Fibroblast of peridontal ligament (primary cell): ENCODE data around the gene MPC1.
A peak's percentile ranks its signal among the peaks of the same experiment; 100 is the strongest.
"Not testable (repeated sequence)": the region's sequence is repeated elsewhere in the genome, so short reads cannot be mapped to it uniquely, and the experiment has no call there.

ENCODE experiments used
- DNase-seq: peaks from one replicate; pipeline ENCODE4 v3.0.0-alpha.2; 2010; ENCODE audit errors: extremely low read depth

MPC1 gene

DNA sequence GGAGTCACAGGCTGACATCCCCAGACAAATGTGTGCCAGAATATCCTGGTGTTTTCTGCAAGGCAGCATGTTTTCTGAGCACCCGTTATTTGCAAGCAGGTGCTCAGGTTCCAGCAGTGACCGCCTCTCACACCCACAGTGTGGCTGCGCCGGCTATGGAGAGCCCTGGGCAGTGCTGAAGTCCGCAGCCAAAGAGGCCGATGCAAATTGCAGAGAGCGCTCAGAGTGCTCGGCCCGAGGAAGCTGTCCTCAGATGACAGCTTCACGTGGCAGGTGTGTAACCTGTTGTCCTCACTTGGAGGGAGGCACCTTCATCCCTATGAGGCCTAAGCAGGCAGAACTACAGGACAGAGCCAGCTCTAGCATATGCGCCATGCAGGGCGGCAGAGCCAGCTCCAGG is 23.5 kb upstream of the MPC1 start:
- no peak for DNase-seq

DNA sequence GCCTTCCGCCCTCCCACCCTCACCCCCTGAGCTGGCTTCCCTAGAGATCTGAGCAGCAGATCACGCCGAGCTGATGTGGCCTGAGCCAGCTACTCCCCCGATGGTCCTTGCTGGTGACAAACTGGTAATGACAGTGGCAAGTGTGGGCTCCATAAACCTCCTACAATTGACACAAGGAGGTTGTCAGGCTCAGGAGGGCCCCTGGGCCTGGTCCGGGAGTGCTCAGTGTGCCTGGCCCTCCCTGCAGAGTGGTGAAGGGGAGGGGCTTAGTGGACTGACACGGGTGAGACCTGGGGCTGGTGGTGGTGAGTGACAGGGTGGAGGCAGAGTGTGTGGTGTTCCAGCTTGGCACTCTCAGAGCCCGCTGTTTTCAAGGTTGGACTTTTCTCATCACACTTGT is 22.6 kb upstream of the MPC1 start:
- DNase-seq: no peak

DNA sequence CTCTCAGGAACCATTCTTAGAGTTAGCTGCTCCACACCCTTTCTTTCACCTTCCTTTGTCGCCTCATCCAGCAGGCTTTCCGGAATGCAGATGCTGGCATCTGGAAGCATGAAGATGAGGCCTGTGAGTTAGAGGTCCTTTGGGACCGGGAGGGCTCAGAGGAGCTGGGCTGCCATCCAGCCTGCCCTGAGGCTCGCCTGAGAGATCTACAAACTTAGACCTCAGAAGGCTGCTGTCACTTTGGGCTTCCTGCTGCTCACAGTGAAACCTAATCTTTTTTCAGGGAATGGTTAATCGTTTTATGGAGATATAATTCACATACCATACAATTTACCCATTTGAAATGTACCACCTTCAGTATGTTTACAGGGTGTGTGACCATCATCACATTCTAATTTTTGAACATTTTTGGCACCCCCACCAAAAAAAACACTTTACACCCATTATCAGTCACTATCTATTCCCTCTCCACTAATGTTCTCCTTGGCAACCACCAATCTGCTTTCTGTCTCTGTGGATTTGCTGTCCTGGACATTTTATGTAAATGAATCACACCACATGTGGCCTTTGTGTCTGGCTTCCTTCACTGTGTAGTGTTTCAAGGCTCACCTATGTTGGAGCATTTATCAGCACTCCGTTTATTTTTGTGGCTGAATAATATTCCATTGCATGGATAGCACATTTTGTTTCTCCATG is 20.0 kb upstream of the MPC1 start:
- DNase-seq: peak; percentile 67

DNA sequence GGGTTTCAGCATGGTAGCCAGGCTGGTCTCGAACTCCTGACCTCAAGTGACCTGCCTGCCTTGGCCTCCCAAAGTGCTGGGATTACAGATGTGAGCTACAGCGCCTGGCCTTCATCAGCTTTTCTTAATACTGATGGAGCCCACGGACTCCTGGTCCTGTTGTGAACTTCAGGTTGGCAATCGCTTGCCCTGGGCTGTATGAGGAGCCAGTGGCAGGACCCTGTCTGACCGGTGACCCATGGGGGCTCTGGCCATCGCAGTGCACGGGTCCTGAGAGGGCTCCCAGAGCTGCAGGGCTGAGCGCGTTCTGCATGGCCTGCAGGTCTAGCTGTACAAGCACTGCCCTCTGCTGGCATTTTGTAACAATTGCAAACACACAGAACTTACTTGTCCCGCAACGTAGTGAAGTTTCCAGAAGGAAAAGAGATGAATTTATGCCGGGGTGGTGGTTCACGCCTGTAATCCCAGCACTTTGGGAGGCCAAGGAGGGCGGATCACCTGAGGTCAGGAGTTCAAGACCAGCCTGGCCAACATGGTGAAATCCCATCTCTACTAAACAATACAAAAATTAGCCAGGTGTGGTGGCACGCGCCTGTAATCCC is 18.0 kb upstream of the MPC1 start:
- DNase-seq: peak; percentile 84

DNA sequence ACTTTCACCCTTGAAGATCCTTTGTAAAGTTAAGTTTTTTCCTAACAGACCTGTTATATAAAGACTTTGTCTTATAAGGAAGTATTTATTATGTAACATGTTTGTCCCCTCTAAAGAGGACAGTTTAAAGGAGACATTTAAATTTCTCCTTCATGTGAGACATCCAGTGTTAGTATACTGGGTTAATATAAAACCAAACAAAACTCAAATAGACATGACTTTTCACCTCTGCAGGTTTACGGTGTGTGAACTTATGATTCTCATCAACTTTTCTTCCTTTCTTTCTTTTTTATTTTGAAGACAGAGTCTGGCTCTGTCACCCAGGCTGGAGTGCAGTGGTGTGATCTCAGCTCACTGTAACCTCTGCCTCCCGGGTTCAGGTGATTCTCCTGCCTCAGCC is 17.4 kb upstream of the MPC1 start:
- DNase-seq: peak; percentile 15

DNA sequence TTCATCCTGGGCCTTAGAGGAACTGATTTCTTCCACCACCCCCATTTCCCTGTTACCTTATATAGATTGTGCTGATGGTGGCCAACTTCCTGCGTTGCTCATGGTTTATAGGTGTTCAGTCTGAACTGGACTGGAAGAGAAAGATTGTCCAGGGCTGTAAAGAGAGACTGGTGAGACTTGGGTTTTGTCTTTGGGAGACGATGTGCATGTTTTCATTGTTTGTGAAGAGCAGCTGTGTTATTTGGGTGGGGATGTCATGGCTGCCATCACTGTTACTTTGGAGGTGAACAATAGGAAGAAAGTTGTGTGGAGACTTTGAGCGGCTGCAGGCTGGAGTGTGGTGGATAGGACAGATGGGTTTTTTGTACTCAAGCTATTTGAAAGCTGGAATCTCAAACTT is 15.6 kb upstream of the MPC1 start:
- DNase-seq: no peak

DNA sequence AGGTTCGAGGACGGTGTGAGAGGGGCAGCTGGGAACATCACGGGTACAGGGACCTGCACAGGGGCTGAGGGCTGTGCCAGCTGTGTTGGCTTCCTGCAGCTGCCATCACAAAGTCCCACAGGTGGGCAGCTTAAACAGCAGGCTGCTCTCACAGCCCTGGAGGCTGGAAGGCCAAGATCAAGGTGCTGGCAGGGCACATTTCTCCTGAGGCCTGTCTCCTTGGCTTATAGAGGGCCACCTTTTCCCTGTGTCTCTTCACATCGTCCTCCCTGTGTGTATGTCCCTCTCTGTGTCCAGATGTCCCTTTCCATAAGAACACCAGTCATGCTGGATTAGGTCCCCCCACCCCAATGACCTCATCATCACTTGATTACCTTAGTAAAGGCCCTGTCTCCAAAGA is 15.1 kb upstream of the MPC1 start:
- no peak for DNase-seq

DNA sequence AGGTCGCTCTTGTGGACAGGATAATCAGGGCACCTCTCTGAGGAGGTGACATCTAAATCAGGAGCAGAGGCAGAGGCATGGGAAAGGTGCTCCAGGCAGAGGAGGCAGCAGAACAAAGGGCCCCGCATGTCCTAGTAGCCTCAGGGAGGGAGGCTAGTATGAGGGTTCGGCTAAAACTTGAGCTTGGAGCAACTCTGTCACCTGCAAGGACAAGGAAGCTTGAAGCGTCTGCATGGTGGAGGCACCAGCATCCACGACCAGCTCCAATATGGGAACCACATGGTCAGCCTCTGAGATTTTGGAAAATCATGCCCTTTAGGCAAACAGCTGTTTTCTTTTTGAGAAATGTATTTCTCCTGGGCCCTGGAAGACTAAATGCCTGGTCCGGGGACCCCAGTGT is 13.0 kb upstream of the MPC1 start:
- DNase-seq: no peak

DNA sequence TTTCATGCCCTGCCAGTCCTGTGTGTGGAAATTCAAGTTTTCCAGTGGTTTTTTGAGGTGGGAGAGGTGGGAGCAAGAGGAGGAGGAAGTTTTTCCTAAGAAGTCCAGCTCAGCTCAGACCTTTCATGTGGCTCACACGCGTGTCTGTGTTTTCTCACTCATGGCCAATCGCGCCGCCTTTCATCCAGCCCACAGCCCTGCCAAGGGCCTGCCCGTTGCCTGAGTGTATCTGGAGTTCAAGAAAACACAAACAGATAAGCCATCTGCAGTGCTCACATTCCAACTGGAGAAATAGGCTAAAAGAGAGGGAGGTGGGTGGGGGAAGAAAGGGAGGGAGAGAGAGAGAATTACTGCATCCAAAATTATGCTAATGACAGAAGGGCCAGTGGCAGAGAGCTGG is 12.6 kb upstream of the MPC1 start:
- DNase-seq: no peak

DNA sequence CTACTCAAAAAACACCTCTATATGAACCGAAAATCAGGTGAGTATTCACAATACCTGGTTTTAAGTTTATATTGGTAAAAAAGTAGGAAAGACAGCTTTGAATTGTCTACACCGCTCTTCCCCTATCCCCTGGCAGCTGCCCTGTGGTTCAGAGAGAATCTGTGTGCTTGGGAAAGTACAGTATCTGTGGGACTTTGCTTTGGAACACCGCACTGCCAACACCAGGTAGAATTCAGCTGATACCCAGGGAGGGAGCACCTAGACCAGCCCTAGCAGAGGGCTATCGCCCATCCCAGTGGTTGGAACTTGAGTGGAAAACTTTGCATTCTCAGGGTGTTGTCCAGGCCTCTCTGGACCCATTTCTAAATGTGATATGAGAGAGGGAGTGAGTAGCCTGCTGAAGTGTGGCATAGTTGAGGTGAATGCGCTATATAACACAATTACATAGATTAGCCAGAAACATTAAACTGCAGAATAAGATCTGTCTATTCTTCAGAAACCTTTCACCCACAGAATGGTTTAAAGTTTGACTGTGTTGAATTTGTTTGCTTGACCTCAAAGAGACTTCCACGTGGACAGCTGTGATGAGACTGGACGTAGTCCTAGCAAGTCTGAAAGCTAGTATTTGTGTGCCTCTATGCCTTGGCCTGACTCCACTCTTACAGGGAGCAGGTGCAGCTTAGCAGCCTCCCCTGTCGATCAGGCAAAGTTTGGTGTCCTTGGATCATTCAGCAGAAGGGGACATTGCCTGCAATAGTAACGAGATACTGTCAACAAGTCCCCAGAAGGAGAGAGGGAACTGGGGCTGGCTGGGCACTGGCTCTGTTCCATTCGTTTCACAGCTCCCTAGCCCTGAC is 11.5 kb upstream of the MPC1 start:
- no peak for DNase-seq

DNA sequence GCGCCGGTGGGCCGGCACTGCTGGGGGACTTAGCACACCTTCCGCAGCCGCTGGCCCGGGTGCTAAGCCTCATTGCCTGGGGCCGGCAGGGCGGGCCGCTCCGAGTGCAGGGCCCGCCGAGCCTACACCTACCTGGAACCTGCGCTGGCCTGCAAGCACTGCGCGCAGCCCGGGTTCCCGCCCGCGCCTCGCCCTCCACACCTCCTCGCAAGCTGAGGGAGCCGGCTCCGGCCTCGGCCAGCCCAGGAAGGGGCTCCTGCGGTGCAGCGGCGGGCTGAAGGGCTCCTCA is 10.7 kb upstream of the MPC1 start:
- no peak for DNase-seq

DNA sequence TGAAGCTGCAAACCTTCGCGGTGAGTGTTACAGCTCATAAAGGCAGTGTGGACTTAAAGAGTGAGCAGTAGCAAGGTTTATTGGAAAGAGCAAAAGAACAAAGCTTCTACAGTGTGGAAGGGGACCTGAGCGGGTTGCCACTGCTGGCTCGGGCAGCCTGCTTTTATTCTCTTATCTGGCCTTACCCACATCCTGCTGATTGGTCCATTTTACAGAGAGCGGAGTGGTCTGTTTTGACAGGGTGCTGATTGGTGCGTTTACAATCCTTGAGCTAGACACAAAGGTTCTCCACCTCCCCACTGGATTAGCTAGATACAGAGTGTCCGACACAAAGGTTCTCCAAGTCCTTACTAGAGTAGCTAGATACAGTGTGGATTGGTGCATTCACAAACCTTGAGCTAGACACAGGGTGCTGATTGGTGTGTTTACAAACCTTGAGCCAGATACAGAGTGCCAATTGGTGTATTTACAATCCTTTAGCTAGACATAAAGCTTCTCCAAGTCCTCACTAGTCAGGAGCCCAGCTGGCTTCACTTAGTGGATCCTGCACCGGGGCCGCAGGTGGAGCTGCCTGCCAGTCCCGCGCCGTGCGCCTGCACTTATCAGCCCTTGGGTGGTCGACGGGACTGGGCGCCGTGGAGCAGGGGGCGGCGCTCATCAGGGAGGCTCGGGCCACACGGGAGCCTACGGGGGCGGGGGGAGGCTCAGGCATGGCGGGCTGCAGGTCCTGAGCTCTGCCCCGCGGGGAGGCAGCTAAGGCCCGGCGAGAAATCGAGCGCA is 10.2 kb upstream of the MPC1 start:
- DNase-seq: not testable (repeated sequence)

DNA sequence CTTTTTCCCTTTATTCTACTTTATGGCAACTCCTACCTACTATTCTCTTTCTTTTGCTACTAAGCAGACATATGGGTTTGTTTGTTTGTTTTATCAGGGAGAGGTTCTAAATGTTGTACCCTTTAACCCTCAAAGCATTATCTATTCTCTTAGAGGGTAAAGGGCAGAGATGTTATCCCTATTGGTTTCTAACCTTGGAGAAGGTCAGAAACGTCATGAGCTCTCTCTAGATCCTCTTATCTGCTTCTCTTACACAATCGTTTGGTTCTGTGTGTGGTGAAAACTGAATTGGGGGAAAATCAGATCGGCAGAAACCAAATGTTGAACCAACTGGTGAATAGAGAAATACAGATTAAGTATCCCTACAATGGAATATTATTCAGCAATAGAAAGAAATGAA is 6.4 kb upstream of the MPC1 start:
- no peak for DNase-seq

DNA sequence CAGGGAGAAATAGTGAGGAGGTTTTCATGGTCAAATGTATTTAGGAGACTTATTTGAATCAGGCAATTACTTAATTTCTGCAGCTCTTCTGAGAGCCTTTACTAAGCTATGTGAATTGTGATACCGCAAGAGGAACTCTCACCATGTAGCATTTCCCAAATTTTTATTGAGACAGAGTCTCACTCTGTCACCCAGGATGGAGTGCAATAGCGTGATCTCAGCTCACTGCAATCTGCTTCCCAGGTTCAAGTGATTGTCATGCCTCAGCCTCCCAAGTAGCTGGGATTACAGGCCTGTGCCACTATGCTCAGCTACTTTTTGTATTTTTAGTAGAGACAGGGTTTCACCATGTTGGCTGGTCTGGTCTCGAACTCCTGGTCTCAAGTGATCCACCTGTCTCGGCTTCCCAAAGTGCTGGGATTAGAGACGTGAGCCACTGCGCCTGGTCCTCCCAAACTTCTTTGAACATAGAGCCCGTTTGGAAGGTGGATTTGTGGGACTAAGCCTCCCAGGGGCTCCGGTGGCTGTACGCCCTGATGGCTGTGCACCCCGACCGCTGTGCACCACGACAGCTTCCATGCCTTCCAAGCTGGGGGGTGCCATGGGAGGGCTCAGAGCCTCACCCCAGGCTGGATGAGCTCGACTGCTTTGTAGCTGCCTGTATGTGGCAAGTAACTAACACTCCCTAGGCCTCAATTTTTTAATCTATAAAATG is 5.7 kb upstream of the MPC1 start:
- DNase-seq: no peak

DNA sequence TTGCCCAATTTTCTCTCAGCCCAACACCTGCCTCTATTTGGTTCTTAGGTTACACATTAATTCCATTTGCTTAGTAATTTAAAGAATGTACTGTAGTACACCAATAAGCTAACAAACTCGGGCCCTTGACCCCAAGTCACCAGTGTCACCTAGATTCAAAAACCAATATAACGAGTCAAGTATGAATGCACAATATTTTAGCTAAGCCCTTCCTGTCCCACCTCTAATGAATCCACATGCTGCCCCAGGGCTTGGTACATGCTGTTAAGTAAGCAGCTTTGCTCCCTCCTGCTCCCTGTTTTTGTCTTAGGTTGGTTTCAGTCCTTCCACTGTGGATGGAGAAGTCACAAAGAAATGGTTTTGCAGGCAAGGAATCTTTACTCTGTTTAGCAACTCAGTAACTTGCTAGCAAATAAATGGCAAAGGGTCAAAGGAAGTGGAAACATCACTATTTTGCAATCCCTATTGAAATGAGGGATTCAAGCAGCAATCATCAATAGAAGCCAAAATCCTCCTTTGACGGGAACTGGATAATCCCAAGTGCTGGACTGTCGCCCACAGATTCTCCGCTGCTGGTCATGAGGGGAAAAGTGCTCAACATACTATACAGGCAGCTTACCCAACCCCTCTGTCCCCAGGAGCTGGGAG is 5.0 kb upstream of the MPC1 start:
- no peak for DNase-seq

DNA sequence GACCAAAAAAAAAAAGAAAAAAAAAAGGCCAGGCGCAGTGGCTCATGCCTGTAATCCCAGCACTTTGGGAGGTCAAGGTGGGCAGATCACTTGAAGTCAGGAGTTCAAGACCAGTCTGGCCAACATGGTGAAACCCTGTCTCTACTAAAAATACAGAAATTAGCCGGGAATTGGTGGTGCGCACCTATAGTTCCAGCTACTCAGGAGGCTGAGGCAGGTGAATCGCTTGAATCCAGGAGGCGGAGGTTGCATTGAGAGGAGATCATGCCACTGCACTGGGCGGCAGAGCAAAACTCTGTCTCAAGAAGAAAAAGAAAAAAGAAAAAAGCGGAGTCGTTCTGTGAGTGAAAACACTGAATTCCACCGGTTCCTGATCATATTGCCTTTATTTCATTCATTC is 4.4 kb upstream of the MPC1 start:
- DNase-seq: not testable (repeated sequence)

DNA sequence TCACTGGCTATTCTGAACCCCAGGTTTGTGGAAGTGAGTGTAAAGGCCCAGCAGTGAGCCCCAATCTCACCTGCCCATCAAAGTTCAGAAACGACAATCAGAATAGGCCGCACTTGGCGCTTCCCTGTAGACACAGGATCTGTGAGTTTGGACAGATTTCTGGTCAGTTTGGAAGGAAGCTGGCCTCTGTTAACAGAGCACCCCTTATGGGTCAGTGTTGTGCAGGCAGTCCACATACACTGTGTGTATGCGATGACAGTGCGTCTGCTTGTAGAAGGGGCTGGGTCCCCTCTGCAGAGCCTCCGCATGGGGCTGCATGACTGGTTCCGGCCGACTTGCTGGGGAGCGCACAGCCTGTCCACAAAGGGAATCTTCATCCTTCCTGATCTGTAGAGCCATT is 3.4 kb upstream of the MPC1 start:
- DNase-seq: no peak

DNA sequence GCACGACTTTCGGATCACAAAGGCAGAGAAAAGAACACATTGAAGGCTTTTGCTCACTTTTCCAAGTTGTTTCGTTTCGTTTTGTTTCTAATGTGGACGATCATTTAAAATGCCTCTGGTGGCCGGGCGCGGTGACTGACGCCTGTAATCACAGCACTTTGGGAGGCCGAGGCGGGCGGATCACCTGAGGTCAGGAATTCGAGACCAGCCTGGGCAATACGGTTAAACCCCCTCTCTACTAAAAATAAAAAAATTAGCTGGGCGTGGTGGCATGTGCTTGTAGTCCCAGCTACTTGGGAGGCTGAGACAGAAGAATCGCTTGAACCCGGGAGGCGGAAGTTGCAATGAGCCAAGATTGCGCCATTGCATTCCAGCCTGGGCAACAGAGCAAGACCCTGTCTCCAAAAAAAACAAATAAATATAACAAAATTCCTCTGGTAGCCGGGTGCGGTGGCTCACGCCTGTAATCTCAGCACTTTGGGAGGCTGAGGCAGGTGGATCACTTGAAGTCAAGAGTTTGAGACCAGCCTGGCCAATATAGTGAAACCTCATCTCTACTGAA is 1.1 kb upstream of the MPC1 start:
- DNase-seq: not testable (repeated sequence)

DNA sequence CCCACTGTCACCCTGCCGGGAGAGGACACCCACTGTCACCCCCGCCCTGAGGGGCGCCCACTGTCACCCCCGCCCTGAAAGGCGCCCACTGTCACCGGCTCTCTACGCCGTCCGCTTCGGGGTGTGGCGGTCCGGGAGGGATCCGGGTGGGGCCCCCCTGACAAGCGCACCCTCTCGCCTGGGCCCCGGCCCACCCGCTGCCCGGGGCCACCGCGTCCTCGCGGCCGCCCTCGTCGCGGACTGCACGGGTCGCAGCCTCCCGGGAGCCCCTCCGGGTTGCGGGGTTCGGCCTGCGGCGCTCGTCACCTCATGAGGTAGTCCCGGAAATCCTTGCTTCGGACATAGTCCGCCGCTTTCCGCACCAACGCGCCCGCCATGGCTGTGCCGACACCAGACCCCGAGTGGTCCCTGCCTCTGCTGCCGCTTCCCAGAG is 224 bp downstream of the MPC1 start:
- no peak for DNase-seq

DNA sequence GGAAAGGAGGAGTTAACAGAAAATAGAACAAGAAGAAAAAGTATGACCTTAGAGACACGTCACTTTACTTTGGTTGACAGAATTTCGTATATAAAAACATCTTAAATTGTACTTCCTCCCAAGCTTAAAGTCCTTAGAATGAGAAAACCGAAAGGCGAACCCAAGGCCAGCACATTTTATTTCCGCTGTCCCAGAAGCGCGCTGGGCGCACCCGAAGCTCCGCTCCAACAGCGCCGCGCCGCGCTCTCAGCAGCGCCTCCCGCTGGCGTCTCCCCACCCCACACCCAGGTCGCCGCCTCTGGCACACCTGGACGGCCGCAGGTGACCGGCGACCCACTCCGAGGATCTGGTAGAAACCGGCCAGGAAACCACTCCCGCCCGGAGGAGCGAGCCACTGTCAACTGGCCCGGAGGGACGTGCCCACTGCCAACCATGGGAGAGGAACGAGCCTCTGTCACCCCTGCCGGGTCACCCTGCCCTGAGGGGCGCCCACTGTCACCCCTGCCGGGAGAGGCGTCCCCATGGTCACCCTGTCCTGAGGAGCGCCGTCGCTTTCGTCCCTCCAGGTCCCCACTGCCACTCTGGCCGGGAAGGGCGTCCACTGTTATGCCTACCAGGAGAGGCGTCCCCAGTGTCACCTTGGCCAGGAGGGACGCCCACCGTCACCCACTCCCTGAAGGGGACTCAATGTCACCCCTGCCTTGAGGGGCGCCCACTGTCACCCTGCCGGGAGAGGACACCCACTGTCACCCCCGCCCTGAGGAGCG is 824 bp downstream of the MPC1 start:
- DNase-seq: peak; percentile 58
